NCI-H748 (cell line): Measurements from ENCODE around the gene NT5C3B.

Source experiments
- DNase-seq: peaks from one replicate; lab custom pipeline; 2025; ENCODE audit not compliant: unreplicated experiment; lab: John Stamatoyannopoulos, UW

The NT5C3B gene

DNA sequence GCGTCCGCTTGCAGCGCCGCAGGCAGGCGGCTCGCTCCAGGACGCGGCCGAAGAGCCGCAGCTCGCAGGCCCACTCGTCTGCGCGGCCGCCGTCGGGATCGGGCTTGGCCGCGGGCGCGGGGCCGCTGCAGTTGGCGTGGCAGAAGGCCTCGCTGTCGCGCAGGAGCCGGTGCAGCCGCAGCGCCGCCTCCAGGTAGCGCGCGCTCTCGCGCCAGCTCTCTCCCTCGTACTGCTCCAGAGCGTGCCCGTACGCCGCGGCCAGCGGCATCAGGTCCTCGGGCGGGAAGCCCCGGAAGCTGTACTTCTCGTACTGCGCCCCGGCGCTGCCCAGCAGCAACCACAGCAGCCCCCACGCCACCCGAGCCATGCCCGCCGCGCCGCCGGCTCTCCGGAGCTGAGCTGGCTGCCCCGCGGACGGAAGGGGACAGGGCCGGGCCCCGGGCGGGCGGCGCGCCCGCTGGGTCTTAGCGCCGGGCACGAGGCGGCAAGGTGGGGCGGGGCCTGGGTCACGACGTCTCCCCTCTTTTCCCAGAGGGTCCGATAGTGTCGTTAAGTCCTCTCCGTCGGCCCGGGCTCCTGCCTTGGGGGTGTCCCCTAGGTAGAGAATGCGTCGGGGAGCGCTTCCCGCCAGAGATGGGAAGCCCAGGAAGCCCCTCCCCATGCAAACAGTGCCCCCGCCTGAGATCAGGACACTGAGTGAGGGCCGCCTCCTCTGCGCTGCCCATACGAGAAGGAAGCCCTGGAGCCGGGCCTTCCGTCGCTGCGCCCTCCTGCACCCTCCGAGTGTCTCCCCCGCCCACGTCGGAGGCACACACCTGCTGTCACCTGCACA lies 24.3 kb downstream of the NT5C3B start, which contains the start of gene P3H4:
Gene P3H4 (minus strand): TSS at position 401 of the 832 bp plus-strand sequence. CDS start 34 bp downstream, at position 367.
- DNase-seq: peak; percentile 84

DNA sequence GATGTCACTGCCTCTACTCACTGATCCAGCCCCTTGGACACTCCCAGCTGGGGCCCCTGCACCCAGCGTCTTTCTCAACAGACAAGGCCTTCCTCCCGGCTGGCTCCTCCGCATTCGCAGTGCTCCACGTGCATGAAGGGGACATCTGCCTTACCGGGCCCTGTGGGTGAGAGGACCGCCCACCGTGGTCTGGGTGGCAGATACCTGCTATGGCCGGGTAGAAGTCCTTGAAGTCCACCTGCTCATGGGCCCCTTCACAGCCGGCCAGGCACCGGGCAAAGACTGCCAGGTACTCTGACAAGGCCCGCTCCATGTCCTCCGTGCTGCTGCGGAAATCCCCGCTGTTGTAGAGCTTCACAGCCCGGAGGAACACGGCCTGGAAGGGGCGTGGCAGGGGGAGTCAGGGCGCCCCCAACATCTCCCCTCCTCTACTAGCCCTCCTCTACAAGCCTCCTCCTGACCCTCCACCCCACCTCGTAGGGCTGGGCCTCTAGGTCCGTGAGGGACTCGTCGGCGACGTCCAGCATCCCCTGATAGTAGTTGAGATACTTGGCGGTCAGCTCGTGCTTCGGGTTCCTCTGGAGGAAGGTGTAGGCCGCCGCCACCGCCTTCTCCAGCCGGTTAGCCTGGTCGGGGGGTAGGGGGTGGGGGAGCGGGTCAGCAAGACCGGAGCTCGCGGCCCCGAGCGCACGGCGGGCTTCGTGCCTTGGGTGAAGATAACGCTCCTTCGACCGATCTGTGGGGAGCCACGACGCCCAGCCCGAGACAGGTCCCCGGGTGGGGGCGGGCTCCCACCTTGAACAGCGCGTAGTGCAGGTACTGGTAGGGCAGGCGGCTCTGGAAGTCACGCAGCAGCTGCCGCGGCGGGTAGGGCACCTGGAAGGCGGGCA lies 25.1 kb downstream of the NT5C3B start:
- peak; percentile 54 for DNase-seq

DNA sequence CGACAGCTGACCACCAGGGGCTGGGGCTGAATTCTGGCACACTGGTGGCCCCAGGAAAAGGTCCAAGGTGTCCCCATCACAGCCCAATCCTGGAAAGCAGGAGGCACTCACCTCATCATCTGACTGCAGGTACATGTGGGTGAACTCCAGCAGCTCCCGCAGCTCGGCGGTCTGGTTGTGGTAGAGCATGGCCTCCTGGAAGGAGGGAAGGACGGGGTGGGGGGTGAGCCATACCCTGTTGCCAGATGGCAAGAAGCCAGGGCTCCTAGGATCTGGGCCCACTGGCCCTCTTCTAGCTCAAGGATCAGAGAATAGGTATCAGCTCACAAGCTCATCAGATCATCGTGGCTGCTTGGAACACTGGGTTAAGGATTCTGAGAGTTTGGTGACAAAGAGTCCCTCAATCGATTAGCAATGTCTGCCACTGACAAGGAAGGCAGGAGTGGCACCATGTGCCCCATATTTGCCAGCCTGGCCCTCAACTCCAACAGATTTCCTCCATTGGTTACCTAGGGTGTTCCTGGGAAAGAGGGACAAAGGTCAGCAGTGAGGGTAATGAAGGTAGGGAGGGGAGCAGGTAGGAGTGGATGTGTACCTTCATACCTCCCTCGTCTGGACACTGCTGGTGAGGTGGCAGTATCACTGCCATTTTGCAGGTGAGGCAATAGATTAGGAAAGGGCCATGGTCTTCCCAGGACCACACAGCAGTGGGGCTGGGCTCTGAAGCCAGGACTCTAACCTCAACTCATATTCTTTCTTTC lies 29.2 kb downstream of the NT5C3B start:
- DNase-seq: no peak

DNA sequence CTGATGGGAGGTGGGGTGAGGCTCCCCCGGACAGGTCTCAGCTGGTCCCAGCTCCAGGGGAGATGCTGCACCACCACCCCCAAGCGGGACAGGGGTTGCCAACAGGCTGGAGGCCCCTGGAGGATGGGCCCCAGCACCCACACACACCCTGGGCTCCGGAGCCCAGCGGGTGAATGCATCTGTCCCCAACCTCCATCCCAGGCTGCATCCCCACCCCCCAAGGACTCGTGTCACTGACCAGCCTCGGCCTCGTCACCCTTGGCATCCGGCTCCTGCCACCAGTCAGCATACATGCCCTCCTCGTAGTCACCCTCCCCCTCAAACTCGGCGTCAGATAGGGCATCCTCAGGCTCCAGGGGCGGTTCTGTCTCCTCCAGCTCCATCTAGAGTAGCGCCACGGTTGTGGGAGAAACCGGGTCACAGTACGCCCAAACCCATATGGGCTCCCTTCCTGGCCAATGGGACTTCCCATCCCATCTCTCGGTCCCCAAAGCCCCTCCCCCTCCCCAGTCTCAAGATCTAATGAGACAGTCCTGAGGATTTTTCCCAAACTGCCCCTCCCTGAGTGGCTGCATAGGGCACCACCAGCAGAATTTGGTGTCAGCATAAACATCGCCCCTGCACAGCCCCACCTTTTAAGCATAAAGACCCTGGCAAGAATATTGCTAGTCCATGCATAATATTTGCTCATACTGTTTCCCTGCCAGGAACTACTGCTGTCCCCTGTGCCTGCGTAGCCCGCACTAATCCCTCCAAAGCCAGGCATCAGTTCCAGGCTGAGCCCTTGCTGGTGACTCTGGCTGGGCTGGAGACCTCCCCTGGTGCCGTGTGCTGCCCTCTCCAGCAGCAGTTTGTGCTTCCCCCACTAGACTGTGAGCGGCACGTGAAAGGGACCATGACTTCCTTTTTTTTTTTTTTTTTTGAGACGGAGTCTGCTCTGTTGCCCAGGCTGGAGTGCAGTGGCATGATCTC lies 32.7 kb downstream of the NT5C3B start:
- DNase-seq: no peak

GRCh38 chr17:41801374-41802271 lies 34.4 kb downstream of the NT5C3B start:
- DNase-seq: peak; percentile 82

- peak; percentile 93 for DNase-seq
Measured at GRCh38 chr17:41800601-41801373, 35.2 kb downstream of the NT5C3B start.

GRCh38 chr17:41799366-41799765 lies 36.7 kb downstream of the NT5C3B start:
- no peak for DNase-seq

- DNase-seq: no peak
Measured at GRCh38 chr17:41797377-41797776, 38.7 kb downstream of the NT5C3B start.

DNA sequence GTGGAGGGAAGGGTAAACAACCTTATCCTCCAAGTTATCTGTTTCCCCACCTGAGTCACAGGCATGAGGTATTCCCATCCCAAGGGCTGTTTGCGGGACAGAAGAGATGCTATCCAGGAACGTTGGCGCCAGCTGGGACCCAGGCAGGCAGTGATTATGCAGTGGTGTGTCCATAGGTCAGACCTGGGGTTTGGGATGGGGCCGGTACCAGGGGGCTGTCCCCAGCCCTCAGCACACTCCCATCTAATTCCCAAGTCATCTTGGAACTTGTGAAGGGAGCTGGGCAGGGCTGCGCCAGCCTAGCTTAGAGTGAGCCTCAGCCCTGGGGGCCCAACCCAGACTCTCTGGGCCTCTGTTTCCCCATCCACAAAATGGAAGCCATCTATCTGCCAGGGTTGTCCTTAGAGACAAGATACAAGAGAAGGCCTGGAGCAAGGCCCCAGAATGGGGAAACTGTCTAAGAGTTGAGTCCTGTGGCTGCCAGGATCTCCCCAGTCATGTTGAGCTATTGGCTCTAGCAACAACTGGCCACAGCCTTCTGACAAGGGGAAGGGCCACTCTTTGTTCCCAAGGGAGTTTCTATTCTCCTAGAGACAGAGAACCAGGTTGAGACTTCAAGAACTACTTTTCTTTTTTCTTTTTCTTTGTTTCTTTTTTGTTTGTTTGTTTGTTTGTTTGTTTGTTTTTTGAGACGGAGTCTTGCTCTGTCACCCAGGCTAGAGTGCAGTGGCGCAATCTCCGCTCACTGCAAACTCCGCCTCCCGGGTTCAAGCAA lies 39.7 kb downstream of the NT5C3B start:
- DNase-seq: no peak

GRCh38 chr17:41794540-41794975 lies 41.5 kb downstream of the NT5C3B start:
- no peak for DNase-seq

GRCh38 chr17:41793784-41794539 lies 42.1 kb downstream of the NT5C3B start:
- no peak for DNase-seq

GRCh38 chr17:41792845-41793783 lies 42.9 kb downstream of the NT5C3B start:
- no peak for DNase-seq

DNA sequence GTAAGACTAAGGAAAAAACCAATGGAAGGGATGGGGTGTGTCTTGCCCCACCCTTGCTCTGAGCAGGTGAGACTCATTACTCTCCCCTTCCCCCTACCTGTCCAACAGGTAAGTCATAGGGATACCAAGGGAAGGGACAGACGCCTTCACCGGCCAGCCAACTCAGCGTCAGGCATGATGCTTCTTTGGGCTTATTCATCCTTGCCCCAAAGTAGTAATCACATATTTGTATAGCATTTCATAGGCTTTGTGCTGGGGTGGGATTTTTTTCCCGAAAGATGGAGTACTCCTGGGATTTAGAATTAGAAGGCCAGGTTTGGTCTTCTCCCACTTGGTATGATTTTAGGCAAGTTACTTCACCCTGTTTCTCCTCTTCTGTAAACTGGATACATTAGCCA lies 49.0 kb downstream of the NT5C3B start:
- no peak for DNase-seq

GRCh38 chr17:41786227-41787020 lies 49.6 kb downstream of the NT5C3B start, which contains the start of gene JUP:
Gene JUP (minus strand): TSS chr17:41786711. CDS start chr17:41771854, 14,857 bp downstream.
- peak; percentile 100 for DNase-seq

DNA sequence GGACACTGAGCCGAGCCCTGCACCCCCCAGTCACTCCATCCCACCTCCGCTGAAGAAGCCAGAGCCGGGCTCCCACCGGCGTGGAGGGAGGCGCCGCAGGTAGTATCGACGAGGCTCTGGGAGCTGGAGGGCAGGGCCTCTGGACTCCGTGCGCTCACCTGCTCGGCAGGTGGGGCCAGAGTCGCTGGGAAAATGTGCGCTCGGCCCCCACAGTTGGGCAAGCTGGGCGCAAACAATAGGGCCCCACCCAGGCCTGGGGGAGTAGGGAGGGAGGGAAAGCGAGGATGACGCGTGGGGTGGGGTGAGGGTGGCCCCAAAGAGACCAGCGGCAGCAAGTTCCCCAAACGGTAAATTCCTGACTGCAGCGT lies 50.2 kb downstream of the NT5C3B start:
- DNase-seq: peak; percentile 83
